AG09309 (cell line): Measurements from ENCODE around the gene ATG16L1.

Experiments
- DNase-seq: peaks from one replicate; pipeline ENCODE4 v3.0.0-alpha.2; 2010; ENCODE audit warnings: low read depth
- H3K4me3 ChIP-seq: 2 replicates; pipeline ENCODE4 v1.5.1; 2011; ENCODE audit warnings: mild to moderate bottlenecking, low read depth, low read length, moderate library complexity; ENCODE audit not compliant: control insufficient read depth
- CTCF ChIP-seq: IDR thresholded peaks from 2 replicates; pipeline ENCODE4 v1.5.1; 2011; ENCODE audit warnings: mild to moderate bottlenecking, low read depth, low read length, inconsistent platforms; ENCODE audit not compliant: insufficient read depth, control insufficient read depth; ENCODE audit errors: missing control alignments

The ATG16L1 gene

GRCh38 chr2:233245406-233245805 is 6.1 kb upstream of the ATG16L1 start:
- TF ChIP-seq CTCF, result no peak
- no peak for DNase-seq
- no peak overlapping the region for H3K4me3 ChIP-seq

- no peak for DNase-seq
- TF ChIP-seq CTCF, result no peak
- H3K4me3 ChIP-seq, result no peak overlapping the region
Measured at GRCh38 chr2:233247116-233247515, 4.4 kb upstream of the ATG16L1 start.

- DNase-seq, result no peak
- no peak for TF ChIP-seq CTCF
Measured at GRCh38 chr2:233247744-233248143, 3.7 kb upstream of the ATG16L1 start.

GRCh38 chr2:233248999-233249398 is 2.5 kb upstream of the ATG16L1 start:
- DNase-seq, result no peak
- TF ChIP-seq CTCF, result no peak
- H3K4me3 ChIP-seq, result no peak overlapping the region

More at GRCh38 chr2:233247744-233248143, 3.7 kb upstream of the ATG16L1 start:
- no peak overlapping the region for H3K4me3 ChIP-seq

GRCh38 chr2:233250568-233250967 is 905 bp upstream of the ATG16L1 start:
- no peak for TF ChIP-seq CTCF
- no peak overlapping the region for H3K4me3 ChIP-seq
- no peak for DNase-seq

- no peak for DNase-seq
- no peak for TF ChIP-seq CTCF
- no peak overlapping the region for H3K4me3 ChIP-seq
Measured at GRCh38 chr2:233250985-233251305, 528 bp upstream of the ATG16L1 start.

- peak overlapping the region; percentile 80 for H3K4me3 ChIP-seq
- no peak for DNase-seq
- no peak for TF ChIP-seq CTCF
Measured at GRCh38 chr2:233252227-233252626, 754 bp downstream of the ATG16L1 start.
